GM12875 (cell line): ENCODE measurements around the gene MAPK8IP1.
"Not testable (repeated sequence)": the region's sequence is repeated elsewhere in the genome, so short reads cannot be mapped to it uniquely, and the experiment has no call there.

Experiments used
- H3K4me3 ChIP-seq: one replicate; pipeline ENCODE4 v1.5.1; 2011; ENCODE audit warnings: low read depth, low read length, control low read depth
- TF ChIP-seq, protein P1 (sequence below): IDR thresholded peaks from 2 replicates; pipeline ENCODE4 v1.5.1; 2011; ENCODE audit warnings: low read depth, mild to moderate bottlenecking, control low read depth, inconsistent platforms, low read length, moderate library complexity, borderline replicate concordance; ENCODE audit not compliant: insufficient read depth

Gene MAPK8IP1

GRCh38 chr11:45904309-45904915 is 19.0 kb downstream of the MAPK8IP1 start:
- TF ChIP-seq, protein P1, sequence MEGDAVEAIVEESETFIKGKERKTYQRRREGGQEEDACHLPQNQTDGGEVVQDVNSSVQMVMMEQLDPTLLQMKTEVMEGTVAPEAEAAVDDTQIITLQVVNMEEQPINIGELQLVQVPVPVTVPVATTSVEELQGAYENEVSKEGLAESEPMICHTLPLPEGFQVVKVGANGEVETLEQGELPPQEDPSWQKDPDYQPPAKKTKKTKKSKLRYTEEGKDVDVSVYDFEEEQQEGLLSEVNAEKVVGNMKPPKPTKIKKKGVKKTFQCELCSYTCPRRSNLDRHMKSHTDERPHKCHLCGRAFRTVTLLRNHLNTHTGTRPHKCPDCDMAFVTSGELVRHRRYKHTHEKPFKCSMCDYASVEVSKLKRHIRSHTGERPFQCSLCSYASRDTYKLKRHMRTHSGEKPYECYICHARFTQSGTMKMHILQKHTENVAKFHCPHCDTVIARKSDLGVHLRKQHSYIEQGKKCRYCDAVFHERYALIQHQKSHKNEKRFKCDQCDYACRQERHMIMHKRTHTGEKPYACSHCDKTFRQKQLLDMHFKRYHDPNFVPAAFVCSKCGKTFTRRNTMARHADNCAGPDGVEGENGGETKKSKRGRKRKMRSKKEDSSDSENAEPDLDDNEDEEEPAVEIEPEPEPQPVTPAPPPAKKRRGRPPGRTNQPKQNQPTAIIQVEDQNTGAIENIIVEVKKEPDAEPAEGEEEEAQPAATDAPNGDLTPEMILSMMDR, result no peak
- H3K4me3 ChIP-seq, result no peak overlapping the region

DNA sequence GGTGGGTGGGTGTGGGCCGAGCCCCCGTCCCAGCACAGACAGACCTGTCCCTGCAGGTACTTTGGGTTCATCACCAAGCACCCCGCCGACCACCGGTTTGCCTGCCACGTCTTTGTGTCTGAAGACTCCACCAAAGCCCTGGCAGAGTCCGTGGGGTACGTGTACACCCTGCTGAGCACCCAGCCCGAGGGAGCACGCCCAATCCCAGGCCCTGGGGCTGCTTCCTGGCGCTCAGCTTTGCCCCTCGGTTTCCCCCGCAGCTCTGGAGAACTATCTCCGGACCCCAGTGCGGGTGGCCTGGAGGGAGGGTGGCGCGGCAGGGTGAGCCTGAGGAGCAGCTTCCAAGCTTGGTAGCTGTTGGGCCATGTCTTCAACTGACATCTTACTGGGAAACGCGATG is 19.6 kb downstream of the MAPK8IP1 start:
- H3K4me3 ChIP-seq, result no peak overlapping the region
- TF ChIP-seq, protein P1, result no peak

GRCh38 chr11:45905576-45905975 is 20.1 kb downstream of the MAPK8IP1 start:
- H3K4me3 ChIP-seq, result not testable (repeated sequence)

GRCh38 chr11:45906096-45906682 is 20.7 kb downstream of the MAPK8IP1 start:
- TF ChIP-seq, protein P1, result no peak

GRCh38 chr11:45906965-45907611 is 21.6 kb downstream of the MAPK8IP1 start, which contains the start of gene FREY1:
FREY1 (minus strand) TSS chr11:45907271; CDS start chr11:45907245, 26 bp downstream.
- TF ChIP-seq, protein P1, result no peak
- H3K4me3 ChIP-seq, result no peak within 1 kb of the TSS

More at GRCh38 chr11:45906096-45906682, 20.7 kb downstream of the MAPK8IP1 start:
- H3K4me3 ChIP-seq, result no peak overlapping the region

GRCh38 chr11:45907911-45908370 is 22.5 kb downstream of the MAPK8IP1 start:
- no peak overlapping the region for H3K4me3 ChIP-seq
- TF ChIP-seq, protein P1, result no peak

- H3K4me3 ChIP-seq, result no peak overlapping the region
- TF ChIP-seq, protein P1, result no peak
These were observed 24.4 kb downstream of the MAPK8IP1 start for GRCh38 chr11:45909594-45910475.
